Activated naive CD4-positive, alpha-beta T cell treated with anti-CD3 and anti-CD28 coated beads for 36 hours (primary cell): ENCODE data around the gene M1AP. TPM values are rescaled to one million over a fixed set of nuclear protein-coding genes. Genes with fewer than 3 reads are reported as not detected.

Experiments used
- CTCF ChIA-PET: fragments of 350-600 bp; sonication (Branson Sonifier 250); formaldehyde crosslinking; loops from one replicate; lab custom pipeline; 2021; ENCODE audit warnings: antibody characterized with exemption; lab: Charles Lee
- DNase-seq: peaks from one replicate; pipeline ENCODE4 v3.0.0-alpha.2; 2020
- H3K27ac Mint-ChIP-seq: one replicate; pipeline ENCODE4 v1.8.0; 2021; ENCODE audit warnings: mild to moderate bottlenecking, mixed read lengths
- H3K27me3 Mint-ChIP-seq: one replicate; pipeline ENCODE4 v1.8.0; 2021; ENCODE audit warnings: low read depth, mixed read lengths
- H3K36me3 Mint-ChIP-seq: one replicate; pipeline ENCODE4 v1.8.0; 2021; ENCODE audit warnings: low read depth, mixed read lengths
- H3K4me1 Mint-ChIP-seq: one replicate; pipeline ENCODE4 v1.8.0; 2021; ENCODE audit warnings: low read depth, mixed read lengths
- H3K4me3 Mint-ChIP-seq: one replicate; pipeline ENCODE4 v1.8.0; 2021; ENCODE audit warnings: mild to moderate bottlenecking, moderate library complexity, mixed read lengths
- H3K9me3 Mint-ChIP-seq: one replicate; pipeline ENCODE4 v1.8.0; 2021; ENCODE audit warnings: mixed read lengths
- intact Hi-C: fragments of 100-400 bp; cut with micrococcal nuclease; formaldehyde crosslinking; loops from one replicate; pipeline ENCODE4 v1.15.1; 2023
- total RNA-seq, 2 experiments: library from RNA; stranded (reverse); gene quantifications; one replicate each; pipeline ENCODE4 v1.2.3, GENCODE V29; 2021

Gene M1AP
- total RNA-seq, 2 experiments from 2014 or later: 0.10 TPM; not detected in 1

- CTCF ChIA-PET: interaction anchor here (1.3 to 2.2 kb wide), 3 partner anchors 18 to 29 kb away, joined by 6 to 9 read pairs (median 6); partner anchors contain the start of genes AUP1, CCDC142, HTRA2 and TTC31
- no peak for DNase-seq
- peaks cover 7% of the 10 kb centered on the region for H3K36me3 Mint-ChIP-seq
- H3K4me3 Mint-ChIP-seq: no peak overlapping the region
- peaks cover 26% of the 10 kb centered on the region for H3K4me1 Mint-ChIP-seq
- peaks cover 42% of the 10 kb centered on the region for H3K27me3 Mint-ChIP-seq
- H3K27ac Mint-ChIP-seq: no peak overlapping the region
- H3K9me3 Mint-ChIP-seq: no peaks in the 10 kb centered on the region
- intact Hi-C loops: no loop called here
These were observed 136.8 kb downstream of the M1AP start for GRCh38 chr2:74511104-74511989.

- H3K9me3 Mint-ChIP-seq: no peaks in the 10 kb centered on the region
- H3K27me3 Mint-ChIP-seq: peaks cover 35% of the 10 kb centered on the region
- H3K4me1 Mint-ChIP-seq: peaks cover 23% of the 10 kb centered on the region
- DNase-seq: no peak
- intact Hi-C loops: no loop called here
- H3K27ac Mint-ChIP-seq: no peak overlapping the region
- H3K36me3 Mint-ChIP-seq: peaks cover 13% of the 10 kb centered on the region
- H3K4me3 Mint-ChIP-seq: no peak overlapping the region
- CTCF ChIA-PET: interaction anchor here (1.1 to 2.9 kb wide), 5 partner anchors 19 to 78 kb away, joined by 6 to 14 read pairs (median 7); partner anchors contain the start of genes AUP1, CCDC142, HTRA2 and TTC31
These were observed 137.9 kb downstream of the M1AP start for GRCh38 chr2:74510272-74510671.

GRCh38 chr2:74507926-74508520, 140.1 kb downstream of the M1AP start:
- H3K27me3 Mint-ChIP-seq: peaks cover 40% of the 10 kb centered on the region
- no peaks in the 10 kb centered on the region for H3K9me3 Mint-ChIP-seq
- peak overlapping the region; percentile 91 for H3K4me3 Mint-ChIP-seq
- H3K27ac Mint-ChIP-seq: peak overlapping the region; percentile 98
- DNase-seq: peak; percentile 45
- peaks cover 36% of the 10 kb centered on the region for H3K4me1 Mint-ChIP-seq
- intact Hi-C loops: loop anchor here (1.0 to 10.0 kb wide), 9 partner anchors 8 to 447 kb away; partner anchors contain the start of genes AUP1, DOK1, HK2 and HTRA2
- CTCF ChIA-PET: interaction anchor here (1.1 to 2.9 kb wide), 3 partner anchors 24 to 80 kb away, joined by 3 to 14 read pairs (median 3); partner anchors contain the start of genes CCDC142 and TTC31
- H3K36me3 Mint-ChIP-seq: peaks cover 24% of the 10 kb centered on the region

Other genes starting within 250 kb of the M1AP start
- 1 to 10 TPM; 2.6 to 3.4 TPM for gene C2orf81, start 226.7 kb downstream of the M1AP start, total RNA-seq
- gene WDR54, start 226.6 kb downstream of the M1AP start, total RNA-seq: 10 to 100 TPM; 67.2 to 70.8 TPM
- gene RTKN, start 206.4 kb downstream of the M1AP start, total RNA-seq: 1 to 10 TPM in 1 of 2 experiments, under 1 TPM in 1; 0.95 to 1.6 TPM
- 10 to 100 TPM; 26.5 to 28.3 TPM for gene INO80B, start 193.2 kb downstream of the M1AP start, total RNA-seq
- 10 to 100 TPM; 39.4 to 40.0 TPM for gene WBP1, start 189.9 kb downstream of the M1AP start, total RNA-seq
- 10 to 100 TPM; 38.8 to 39.1 TPM for gene MOGS, start 182.9 kb downstream of the M1AP start, total RNA-seq
- gene MRPL53, start 175.7 kb downstream of the M1AP start, total RNA-seq: 100 to 1,000 TPM; 112 to 117 TPM
- 1 to 10 TPM; 3.7 to 5.8 TPM for gene CCDC142, start 165.3 kb downstream of the M1AP start, total RNA-seq
- 10 to 100 TPM; 29.5 to 30.6 TPM for gene TTC31, start 165.2 kb downstream of the M1AP start, total RNA-seq
- gene LBX2, start 148.7 kb downstream of the M1AP start, total RNA-seq: under 1 TPM in 1 of 2 experiments, not detected in 1; 0.31 TPM
- gene PCGF1, start 140.6 kb downstream of the M1AP start, total RNA-seq: 10 to 100 TPM; 21.1 to 24.4 TPM
- under 1 TPM; 0.10 TPM for gene TLX2, start 133.9 kb downstream of the M1AP start, total RNA-seq
- gene DQX1, start 122.1 kb downstream of the M1AP start, total RNA-seq: under 1 TPM; 0.10 to 0.45 TPM
- 10 to 100 TPM; 77.4 to 78.5 TPM for gene AUP1, start 118.6 kb downstream of the M1AP start, total RNA-seq
- gene HTRA2, start 118.4 kb downstream of the M1AP start, total RNA-seq: 10 to 100 TPM; 39.0 to 39.7 TPM
- under 1 TPM; 0.35 to 0.41 TPM for gene LOXL3, start 94.4 kb downstream of the M1AP start, total RNA-seq
- gene DOK1, start 93.6 kb downstream of the M1AP start, total RNA-seq: 10 to 100 TPM; 12.3 to 13.2 TPM
- gene SEMA4F, start 5.9 kb upstream of the M1AP start, total RNA-seq: 1 to 10 TPM; 4.3 to 5.3 TPM
- gene HK2, start 185.8 kb upstream of the M1AP start, total RNA-seq: 10 to 100 TPM; 37.9 to 38.7 TPM